Measurements from ENCODE around the gene NDUFS8. TPM values are rescaled to one million over a fixed set of nuclear protein-coding genes. Genes with fewer than 3 reads are reported as not detected.

Gene NDUFS8
- total RNA-seq, 1 donor, result 66.1 TPM

- TF ChIP-seq, protein P1, sequence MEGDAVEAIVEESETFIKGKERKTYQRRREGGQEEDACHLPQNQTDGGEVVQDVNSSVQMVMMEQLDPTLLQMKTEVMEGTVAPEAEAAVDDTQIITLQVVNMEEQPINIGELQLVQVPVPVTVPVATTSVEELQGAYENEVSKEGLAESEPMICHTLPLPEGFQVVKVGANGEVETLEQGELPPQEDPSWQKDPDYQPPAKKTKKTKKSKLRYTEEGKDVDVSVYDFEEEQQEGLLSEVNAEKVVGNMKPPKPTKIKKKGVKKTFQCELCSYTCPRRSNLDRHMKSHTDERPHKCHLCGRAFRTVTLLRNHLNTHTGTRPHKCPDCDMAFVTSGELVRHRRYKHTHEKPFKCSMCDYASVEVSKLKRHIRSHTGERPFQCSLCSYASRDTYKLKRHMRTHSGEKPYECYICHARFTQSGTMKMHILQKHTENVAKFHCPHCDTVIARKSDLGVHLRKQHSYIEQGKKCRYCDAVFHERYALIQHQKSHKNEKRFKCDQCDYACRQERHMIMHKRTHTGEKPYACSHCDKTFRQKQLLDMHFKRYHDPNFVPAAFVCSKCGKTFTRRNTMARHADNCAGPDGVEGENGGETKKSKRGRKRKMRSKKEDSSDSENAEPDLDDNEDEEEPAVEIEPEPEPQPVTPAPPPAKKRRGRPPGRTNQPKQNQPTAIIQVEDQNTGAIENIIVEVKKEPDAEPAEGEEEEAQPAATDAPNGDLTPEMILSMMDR (IDR thresholded peaks at IDR 0.05; ENCODE audit: insufficient read depth, low read length), result peak; percentile 20
- DNase-seq (ENCODE audit: low read depth), result no peak
- no peak overlapping the region for H3K4me3 ChIP-seq (ENCODE audit: low read depth, low read length)
Observed at GRCh38 chr11:68021167-68021787, 9.2 kb upstream of the NDUFS8 start.

DNA sequence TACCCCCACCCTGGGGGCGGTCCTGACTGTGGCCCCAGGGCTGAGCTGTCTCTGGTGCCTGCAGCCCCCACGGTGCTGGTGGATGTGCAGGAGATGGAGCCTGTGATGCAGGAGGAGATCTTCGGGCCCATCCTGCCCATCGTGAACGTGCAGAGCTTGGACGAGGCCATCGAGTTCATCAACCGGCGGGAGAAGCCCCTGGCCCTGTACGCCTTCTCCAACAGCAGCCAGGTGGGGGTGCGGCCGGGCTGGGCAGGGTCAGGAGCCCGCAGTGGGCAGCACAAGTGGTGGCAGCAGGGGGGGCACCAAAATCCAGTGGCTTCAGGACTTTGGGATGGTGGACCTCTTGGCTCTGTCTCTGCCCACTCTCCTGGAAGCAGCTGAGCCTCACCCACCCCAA, 8.0 kb upstream of the NDUFS8 start:
- TF ChIP-seq, protein P1 (IDR thresholded peaks at IDR 0.05; ENCODE audit: insufficient read depth, low read length), result no peak
- no peak overlapping the region for H3K4me3 ChIP-seq (ENCODE audit: low read depth, low read length)
- no peak for DNase-seq (ENCODE audit: low read depth)

DNA sequence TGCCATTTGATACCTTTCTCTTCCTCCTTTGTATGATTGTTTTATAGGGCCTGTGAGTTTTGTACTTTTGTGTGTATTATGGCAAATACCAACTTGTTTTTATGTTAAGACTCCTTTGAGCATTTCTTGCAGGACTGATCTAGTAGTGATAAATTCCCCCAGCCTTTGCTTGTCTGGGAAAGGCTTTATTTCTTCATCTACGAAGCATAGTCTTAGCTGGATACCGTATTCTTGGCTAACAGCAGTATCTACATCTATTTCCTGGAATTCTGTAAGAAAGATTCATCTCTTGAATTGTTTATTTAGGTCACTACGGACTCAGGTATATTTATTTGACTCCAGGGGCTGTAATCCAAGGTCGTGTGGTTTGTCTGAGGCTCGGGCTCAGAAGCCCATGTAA, 6.0 kb upstream of the NDUFS8 start:
- TF ChIP-seq, protein P1 (IDR thresholded peaks at IDR 0.05; ENCODE audit: insufficient read depth, low read length), result no peak
- DNase-seq (ENCODE audit: low read depth), result no peak
- no peak overlapping the region for H3K4me3 ChIP-seq (ENCODE audit: low read depth, low read length)

- no peak for DNase-seq (ENCODE audit: low read depth)
- H3K4me3 ChIP-seq (ENCODE audit: low read depth, low read length), result no peak overlapping the region
- TF ChIP-seq, protein P1 (IDR thresholded peaks at IDR 0.05; ENCODE audit: insufficient read depth, low read length), result no peak
Observed at GRCh38 chr11:68025047-68025446, 5.4 kb upstream of the NDUFS8 start.

DNA sequence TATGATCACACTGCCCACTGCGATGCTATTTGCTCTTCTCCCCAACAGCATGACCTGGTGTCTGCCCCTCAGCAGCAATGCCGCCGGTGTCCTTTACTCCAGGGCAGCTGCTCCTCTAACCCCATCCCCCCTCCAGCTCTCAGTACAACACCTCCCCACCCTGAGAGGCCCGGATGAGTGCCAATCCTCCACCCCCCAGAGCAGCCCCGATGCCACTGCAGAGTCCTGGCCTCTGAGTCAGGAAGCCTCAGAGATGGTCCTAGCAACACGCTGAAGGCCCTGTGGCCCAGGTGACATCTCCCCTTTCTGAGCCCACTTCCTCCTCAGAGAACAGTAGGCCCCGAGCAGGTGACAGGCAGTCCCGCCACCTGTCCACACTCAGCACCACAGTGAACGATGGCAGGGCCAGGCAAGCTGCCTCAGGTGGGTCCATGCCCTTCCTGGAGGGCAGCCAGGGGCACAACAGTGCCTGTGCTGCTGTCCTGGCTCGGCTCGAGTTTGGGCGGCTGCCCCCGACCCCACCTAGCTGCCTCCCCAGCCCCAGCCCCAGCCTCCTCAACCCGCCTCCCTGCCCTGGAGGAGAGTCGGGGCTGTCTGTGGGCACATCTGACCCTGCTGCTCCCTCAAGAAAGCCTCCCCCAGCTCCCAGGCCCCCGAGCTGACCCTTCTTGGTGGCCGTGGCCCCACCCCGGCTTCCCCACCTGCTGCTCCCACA, 3.9 kb upstream of the NDUFS8 start:
- TF ChIP-seq, protein P1 (IDR thresholded peaks at IDR 0.05; ENCODE audit: insufficient read depth, low read length), result no peak
- no peak for DNase-seq (ENCODE audit: low read depth)
- no peak overlapping the region for H3K4me3 ChIP-seq (ENCODE audit: low read depth, low read length)

DNA sequence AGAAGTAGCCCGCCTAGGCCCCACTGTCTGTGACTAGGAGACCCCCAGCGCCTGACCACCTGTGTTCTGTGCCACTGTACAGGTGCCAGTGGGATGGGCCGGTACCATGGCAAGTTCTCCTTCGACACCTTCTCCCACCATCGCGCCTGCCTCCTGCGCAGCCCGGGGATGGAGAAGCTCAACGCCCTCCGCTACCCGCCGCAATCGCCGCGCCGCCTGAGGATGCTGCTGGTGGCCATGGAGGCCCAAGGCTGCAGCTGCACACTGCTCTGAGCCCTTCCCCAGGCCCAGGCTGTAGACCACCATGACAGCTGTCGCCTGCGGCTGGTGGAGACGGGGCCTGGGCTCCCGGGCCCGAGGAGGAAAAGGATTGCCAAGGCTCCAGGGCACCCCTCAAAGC, 2.8 kb upstream of the NDUFS8 start:
- TF ChIP-seq, protein P1 (IDR thresholded peaks at IDR 0.05; ENCODE audit: insufficient read depth, low read length), result no peak
- no peak for DNase-seq (ENCODE audit: low read depth)
- H3K4me3 ChIP-seq (ENCODE audit: low read depth, low read length), result no peak overlapping the region

Data from fibroblast of the aortic adventitia (primary cell).